ENCODE measurements around the gene CSGALNACT2.

CSGALNACT2 gene

GRCh38 chr10:43230101-43230908 lies 92.1 kb downstream of the CSGALNACT2 start:
- no peak for DNase-seq

- no peak for DNase-seq
These were observed 92.8 kb downstream of the CSGALNACT2 start for GRCh38 chr10:43230909-43231522.

GRCh38 chr10:43231523-43232078 lies 93.4 kb downstream of the CSGALNACT2 start:
- DNase-seq = peak; percentile 34

GRCh38 chr10:43233601-43234430 lies 95.6 kb downstream of the CSGALNACT2 start:
- no peak for DNase-seq

- no peak for DNase-seq
These were observed 96.3 kb downstream of the CSGALNACT2 start for GRCh38 chr10:43234471-43235041.
